H7 (cell line): ENCODE data around the gene LRRC8B. TPM values are rescaled to one million over a fixed set of nuclear protein-coding genes. Genes with fewer than 3 reads are reported as not detected.
"Not testable (repeated sequence)": the region's sequence is repeated elsewhere in the genome, so short reads cannot be mapped to it uniquely, and the experiment has no call there.

Source experiments
- DNase-seq: peaks from one replicate; pipeline ENCODE4 v3.0.0; 2012
- H3K27me3 ChIP-seq: 2 replicates; pipeline ENCODE4 v1.6.0; 2011; ENCODE audit warnings: mild to moderate bottlenecking, low read length; ENCODE audit not compliant: control insufficient read depth, insufficient read depth
- H3K36me3 ChIP-seq: replicated peaks from 2 replicates; pipeline ENCODE4 v1.5.1; 2011; ENCODE audit warnings: low read length; ENCODE audit not compliant: control insufficient read depth, insufficient read depth
- H3K4me3 ChIP-seq: 2 replicates; pipeline ENCODE4 v1.5.1; 2011; ENCODE audit warnings: low read depth, mild to moderate bottlenecking, control low read depth, low read length, moderate library complexity; ENCODE audit not compliant: insufficient read depth
- total RNA-seq: library from RNA; depleted of rRNA; stranded (reverse); fragments of >200 nt; shearing (Covaris generic); gene quantifications from 2 replicates; pipeline ENCODE4 v1.2.3, GENCODE V29; 2014

LRRC8B gene
- total RNA-seq, 1 experiment from 2014 or later, result 15.9 TPM

- no peak for DNase-seq
- Histone ChIP-seq H3K36me3 (no peaks in the 10 kb centered on the region), H3K4me3 (no peak overlapping the region), H3K27me3 (no peaks in the 10 kb centered on the region)
Measured at GRCh38 chr1:89532228-89532627, 7.6 kb downstream of the LRRC8B start.

DNA sequence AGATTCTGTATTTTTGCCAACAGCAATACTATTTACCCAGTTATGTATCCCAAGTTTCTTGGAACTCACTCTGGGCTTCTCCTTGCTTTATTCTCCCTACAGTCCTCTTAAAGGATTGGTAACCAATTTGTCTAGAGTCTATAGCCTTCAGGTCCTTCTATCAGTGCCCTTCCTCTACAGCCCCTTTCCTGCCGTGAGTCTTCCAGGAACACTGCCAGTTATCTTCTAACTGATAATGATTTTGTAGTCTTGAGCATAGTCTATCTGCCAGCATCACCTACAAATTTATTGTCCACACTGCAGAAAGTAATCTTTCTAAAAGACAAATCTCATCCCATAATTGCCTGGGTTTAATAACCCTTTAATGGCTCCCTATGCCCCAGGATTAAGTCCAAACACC, 8.2 kb downstream of the LRRC8B start:
- Histone ChIP-seq H3K27me3 (no peaks in the 10 kb centered on the region), H3K36me3 (no peaks in the 10 kb centered on the region), H3K4me3 (no peak overlapping the region)
- DNase-seq, result no peak

- H3K27me3 ChIP-seq, result no peaks in the 10 kb centered on the region
- DNase-seq, result no peak
- no peak overlapping the region for H3K4me3 ChIP-seq
- no peaks in the 10 kb centered on the region for H3K36me3 ChIP-seq
Measured at GRCh38 chr1:89535537-89535936, 10.9 kb downstream of the LRRC8B start.

GRCh38 chr1:89536555-89537341, 12.1 kb downstream of the LRRC8B start:
- H3K36me3 ChIP-seq, result no peaks in the 10 kb centered on the region
- H3K27me3 ChIP-seq, result no peaks in the 10 kb centered on the region
- no peak overlapping the region for H3K4me3 ChIP-seq
- DNase-seq, result no peak

GRCh38 chr1:89538361-89538760, 13.7 kb downstream of the LRRC8B start:
- H3K4me3 ChIP-seq, result no peak overlapping the region
- H3K36me3 ChIP-seq, result no peaks in the 10 kb centered on the region
- no peaks in the 10 kb centered on the region for H3K27me3 ChIP-seq
- no peak for DNase-seq

- no peaks in the 10 kb centered on the region for H3K36me3 ChIP-seq
- H3K27me3 ChIP-seq, result no peaks in the 10 kb centered on the region
- H3K4me3 ChIP-seq, result no peak overlapping the region
- DNase-seq, result no peak
Measured at GRCh38 chr1:89539128-89539527, 14.5 kb downstream of the LRRC8B start.

DNA sequence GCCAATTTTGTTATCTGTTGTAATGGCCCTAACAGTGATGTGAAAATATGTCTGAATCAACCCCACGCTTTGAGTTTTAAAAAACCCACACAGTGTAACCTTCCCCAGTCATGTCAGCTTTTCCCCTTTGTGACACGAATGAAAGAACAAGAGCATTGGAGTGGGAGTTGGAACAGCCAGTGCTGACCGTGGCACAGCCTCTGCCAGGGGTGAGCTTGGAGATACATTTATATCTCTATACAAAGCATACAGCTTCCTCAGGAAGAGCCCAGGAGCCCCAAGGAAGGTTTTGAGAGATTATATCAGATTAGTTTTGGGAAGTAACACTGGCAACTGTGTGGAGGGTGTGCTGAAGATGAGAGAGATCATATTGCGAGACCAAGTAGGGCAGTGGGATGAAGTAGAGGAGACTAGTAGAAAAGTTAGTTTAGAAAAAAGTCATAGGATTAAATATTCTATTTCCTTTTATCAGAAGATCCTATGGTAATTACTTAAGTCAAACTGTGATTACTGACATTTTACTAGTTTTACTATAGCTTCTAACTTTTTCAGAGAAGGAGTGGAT, 15.9 kb downstream of the LRRC8B start:
- DNase-seq, result no peak
- no peak overlapping the region for H3K4me3 ChIP-seq
- no peaks in the 10 kb centered on the region for H3K36me3 ChIP-seq
- no peaks in the 10 kb centered on the region for H3K27me3 ChIP-seq

GRCh38 chr1:89542345-89542744, 17.7 kb downstream of the LRRC8B start:
- DNase-seq, result no peak
- Histone ChIP-seq H3K4me3 (no peak overlapping the region), H3K36me3 (no peaks in the 10 kb centered on the region), H3K27me3 (no peaks in the 10 kb centered on the region)

DNA sequence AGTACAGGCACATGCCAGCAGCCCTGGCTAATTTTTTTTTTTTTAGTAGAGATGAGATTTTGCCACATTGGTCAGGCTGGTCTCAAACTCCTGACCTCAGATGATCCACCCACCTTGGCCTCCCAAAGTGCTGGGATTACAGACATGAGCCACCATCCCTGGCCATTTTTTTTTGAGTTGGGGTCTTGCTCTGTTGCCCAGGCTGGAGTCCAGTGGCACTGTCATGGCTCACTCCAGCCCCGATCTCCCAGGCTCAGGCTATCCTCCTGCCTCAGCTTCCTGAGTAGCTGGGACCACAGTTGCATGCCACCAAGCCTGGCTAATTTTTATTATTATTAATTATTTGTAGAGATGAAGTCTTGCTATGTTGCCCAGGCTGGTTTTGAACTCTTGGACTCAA, 19.0 kb downstream of the LRRC8B start:
- not testable (repeated sequence) for H3K27me3 ChIP-seq, H3K4me3 ChIP-seq, DNase-seq, H3K36me3 ChIP-seq

DNA sequence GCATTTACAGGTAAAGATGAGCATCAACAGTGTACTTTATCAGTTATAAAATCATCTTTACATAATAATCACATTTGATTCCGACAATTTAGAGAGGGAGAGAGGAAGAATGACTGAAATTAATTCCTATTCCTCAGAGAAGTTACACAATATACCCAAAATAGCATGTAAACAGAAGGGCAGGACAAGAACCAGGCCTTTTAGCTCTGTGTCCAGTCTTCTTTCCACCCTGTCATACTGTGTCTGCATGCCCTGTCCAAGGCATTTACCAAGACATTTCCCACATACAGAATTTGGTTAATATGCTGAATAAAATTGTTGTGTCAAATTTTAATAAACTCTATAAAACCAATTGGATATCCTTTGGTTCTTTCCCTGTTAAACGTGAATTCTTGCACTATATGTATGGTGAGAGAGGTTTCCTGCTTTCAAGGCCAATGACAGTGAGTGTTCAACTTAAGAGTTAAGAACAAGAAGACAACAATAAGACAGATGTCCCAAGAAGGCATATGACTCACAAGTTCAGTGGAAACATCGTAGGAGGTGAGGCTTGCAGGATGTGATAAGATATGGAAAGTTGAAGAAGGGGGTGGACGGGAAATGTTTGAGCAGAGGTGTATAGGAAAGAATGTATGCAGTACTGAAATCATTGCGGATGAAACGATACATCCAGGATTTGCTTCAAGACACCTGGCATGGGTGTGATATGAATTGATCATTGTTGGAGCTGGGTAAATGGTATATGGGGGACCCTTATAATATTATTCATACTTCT, 20.8 kb downstream of the LRRC8B start:
- Histone ChIP-seq H3K36me3 (0 out of 2 replicates have a peak, but pooled peaks cover 1% of the 10 kb centered on the region), H3K27me3 (no peaks in the 10 kb centered on the region), H3K4me3 (no peak overlapping the region)
- DNase-seq, result no peak

- DNase-seq, result no peak
Measured at GRCh38 chr1:89546082-89546889, 21.7 kb downstream of the LRRC8B start.

DNA sequence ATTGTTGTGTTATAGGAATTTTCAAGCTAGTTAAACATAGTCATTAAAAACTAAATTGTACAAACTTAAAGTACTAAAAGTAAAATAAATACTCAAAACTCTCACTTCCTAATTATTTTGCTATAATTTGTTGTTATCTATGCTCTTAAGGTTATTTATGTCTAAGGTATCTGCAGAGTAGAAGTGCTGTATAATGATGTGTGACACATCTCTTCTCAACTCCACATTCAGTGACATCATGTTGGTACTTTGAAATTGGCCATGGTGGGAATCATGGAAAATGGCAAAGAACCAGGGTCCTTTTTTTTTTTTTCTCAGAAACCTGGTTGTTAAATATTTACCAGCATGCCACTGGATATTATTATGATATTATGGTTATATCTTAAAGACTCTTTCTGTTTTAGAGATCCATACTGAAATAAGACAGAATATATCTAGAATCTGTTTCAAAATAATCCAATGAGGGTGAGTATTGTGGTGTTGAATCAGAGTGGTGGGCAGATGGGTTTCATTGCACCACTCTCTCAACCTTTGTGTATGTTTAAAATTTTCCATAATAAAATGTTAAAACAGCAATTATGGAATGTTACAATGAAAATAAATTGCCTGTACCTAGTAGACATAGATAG, 22.4 kb downstream of the LRRC8B start:
- Histone ChIP-seq H3K27me3 (no peaks in the 10 kb centered on the region), H3K36me3 (0 out of 2 replicates have a peak, but pooled peaks cover 1% of the 10 kb centered on the region), H3K4me3 (no peak overlapping the region)
- no peak for DNase-seq

More at GRCh38 chr1:89546082-89546889, 21.7 kb downstream of the LRRC8B start:
- Histone ChIP-seq H3K27me3 (no peaks in the 10 kb centered on the region), H3K4me3 (no peak overlapping the region), H3K36me3 (0 out of 2 replicates have a peak, but pooled peaks cover 1% of the 10 kb centered on the region)

DNA sequence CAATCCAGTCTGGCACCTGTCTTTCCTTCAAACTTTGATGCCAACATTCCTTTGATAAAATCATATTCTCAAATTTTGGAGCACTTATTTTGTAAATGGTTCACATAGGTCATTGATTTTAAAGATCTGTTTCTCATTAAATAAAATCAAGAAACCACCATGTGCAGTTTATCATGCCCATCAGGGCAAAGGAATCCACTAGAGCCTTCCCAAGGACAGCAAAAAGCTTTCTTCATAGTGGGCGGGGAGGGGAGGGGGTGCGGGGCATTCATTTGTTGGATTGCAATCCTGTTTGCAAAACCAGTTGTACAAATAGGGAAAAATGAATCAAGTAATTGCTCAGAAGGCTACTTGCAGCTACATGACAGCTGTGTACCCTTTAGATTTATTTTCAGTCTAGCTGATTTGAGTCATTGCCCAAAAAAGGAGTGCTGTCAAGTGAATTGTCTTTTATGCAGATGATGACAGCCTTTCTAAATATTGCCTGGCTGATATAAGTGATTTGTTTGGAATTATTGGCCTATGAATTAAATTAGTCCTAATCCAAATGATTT, 23.0 kb downstream of the LRRC8B start:
- Histone ChIP-seq H3K4me3 (no peak overlapping the region), H3K27me3 (no peaks in the 10 kb centered on the region), H3K36me3 (0 out of 2 replicates have a peak, but pooled peaks cover 1% of the 10 kb centered on the region)
- DNase-seq, result no peak
